Muscle of leg (tissue), 11 donors: ENCODE data around the gene C1QTNF12. TPM values are rescaled to one million over a fixed set of nuclear protein-coding genes. Genes with fewer than 3 reads are reported as not detected.
"Not testable (repeated sequence)": the region's sequence is repeated elsewhere in the genome, so short reads cannot be mapped to it uniquely, and the experiment has no call there.

Experiments
- DNase-seq: peaks from one replicate; pipeline ENCODE4 v3.0.0; 2013
- H3K27ac ChIP-seq: one replicate; pipeline ENCODE4 v1.5.1; 2013; ENCODE audit warnings: mild to moderate bottlenecking, low read length, control low read depth
- H3K27me3 ChIP-seq: one replicate; pipeline ENCODE4 v1.6.1; 2013; ENCODE audit warnings: low read length; ENCODE audit not compliant: control insufficient read depth, insufficient read depth
- H3K36me3 ChIP-seq: one replicate; pipeline ENCODE4 v1.6.1; 2013; ENCODE audit warnings: low read length; ENCODE audit not compliant: control insufficient read depth, insufficient read depth
- H3K4me1 ChIP-seq: one replicate; pipeline ENCODE4 v1.6.1; 2013; ENCODE audit warnings: low read length; ENCODE audit not compliant: control insufficient read depth, insufficient read depth
- H3K4me3 ChIP-seq: one replicate; pipeline ENCODE4 v1.5.1; 2013; ENCODE audit warnings: low read length, control low read depth
- H3K9me3 ChIP-seq: replicated peaks from 2 replicates; pipeline ENCODE4 v1.6.1; 2013; ENCODE audit warnings: low read depth, low read length; ENCODE audit not compliant: control insufficient read depth
- WGBS: methylation state at CpG from one replicate; pipeline ENCODE4 v1.1.5; 2013; ENCODE audit warnings: missing lambda C conversion rate; ENCODE audit not compliant: insufficient coverage; 5-methylcytosine and 5-hydroxymethylcytosine counted together
- polyA plus RNA-seq, 8 donors: library from polyadenylated mRNA; unstranded; fragments of 120-200 nt; gene quantifications; one replicate each; pipeline versions ENCODE4 v1.2.1 to v1.2.3, GENCODE V29; 2013; ENCODE audit warnings: inconsistent platforms in 1 of 8, low replicate concordance in 1 of 8; ENCODE audit not compliant: insufficient read length in 8 of 8, insufficient read depth in 1 of 8
- total RNA-seq: library from RNA; stranded (reverse); fragments of 120-200 nt; gene quantifications from one replicate; pipeline ENCODE4 v1.2.4, GENCODE V29; 2013

The C1QTNF12 gene
- total and polyA plus RNA-seq, 9 donors = 1.9 to 8.7 (median 4.8) TPM

DNA sequence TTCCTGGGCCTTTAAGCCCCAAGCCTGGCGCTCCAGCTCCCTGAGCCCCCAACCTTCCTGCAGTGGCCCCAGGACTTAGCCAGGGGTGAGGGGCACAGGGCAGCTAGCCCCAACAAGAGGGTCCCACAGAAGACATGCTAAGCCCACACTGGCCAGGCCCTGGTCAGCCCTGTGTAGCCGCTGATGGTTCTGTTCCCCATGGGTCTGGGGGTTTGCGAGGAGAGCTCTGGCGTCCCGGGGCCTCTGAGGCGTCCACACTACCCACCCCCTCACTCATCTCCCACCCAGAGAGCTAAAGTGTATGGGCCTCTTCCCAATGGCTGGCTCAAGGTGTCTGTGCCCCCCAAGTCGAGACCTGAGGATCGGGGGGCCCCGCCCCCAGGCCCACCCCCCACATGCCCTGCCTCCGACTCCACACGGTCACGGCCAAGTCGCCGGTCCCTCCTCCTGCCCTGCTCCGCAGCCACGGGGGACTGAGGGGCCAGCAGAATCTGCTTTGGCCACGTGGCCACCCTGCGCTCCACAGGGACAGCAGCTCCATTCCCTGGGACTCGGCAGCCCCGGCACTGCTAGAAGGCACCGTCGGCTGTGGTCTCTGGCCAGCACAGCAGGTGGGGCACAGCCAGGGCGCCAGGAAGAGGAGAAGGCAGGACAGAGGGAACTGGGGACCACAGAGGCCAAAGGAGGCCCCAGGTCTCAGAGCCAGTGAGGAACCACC lies 47.9 kb downstream of the C1QTNF12 start:
- peaks cover 3% of the 10 kb centered on the region for H3K9me3 ChIP-seq
- H3K36me3 ChIP-seq = no peaks in the 10 kb centered on the region
- H3K27ac ChIP-seq = no peak overlapping the region
- peaks cover 8% of the 10 kb centered on the region for H3K4me1 ChIP-seq
- H3K27me3 ChIP-seq = peaks cover 14% of the 10 kb centered on the region
- H3K4me3 ChIP-seq = no peak overlapping the region
- DNase-seq = no peak
- 56% methylated on average over 13 of the region's 23 CpGs for WGBS

- DNase-seq = no peak
- 89% methylated on average over 39 of the region's 48 CpGs for WGBS
- H3K27me3 ChIP-seq = peaks cover 14% of the 10 kb centered on the region
- no peak overlapping the region for H3K4me3 ChIP-seq
- H3K27ac ChIP-seq = no peak overlapping the region
- H3K36me3 ChIP-seq = no peaks in the 10 kb centered on the region
- peaks cover 3% of the 10 kb centered on the region for H3K9me3 ChIP-seq
- peaks cover 7% of the 10 kb centered on the region for H3K4me1 ChIP-seq
Observed at GRCh38 chr1:1197551-1198422, 48.7 kb downstream of the C1QTNF12 start.

GRCh38 chr1:1197188-1197500 lies 49.4 kb downstream of the C1QTNF12 start:
- Histone ChIP-seq H3K9me3 (peaks cover 3% of the 10 kb centered on the region), H3K27me3 (peaks cover 14% of the 10 kb centered on the region), H3K36me3 (no peaks in the 10 kb centered on the region), H3K4me3 (no peak overlapping the region), H3K27ac (no peak overlapping the region), H3K4me1 (peaks cover 7% of the 10 kb centered on the region)
- WGBS = 82% methylated on average over 3 of the region's 8 CpGs
- DNase-seq = no peak

- Histone ChIP-seq H3K4me1 (peaks cover 7% of the 10 kb centered on the region), H3K36me3 (no peaks in the 10 kb centered on the region), H3K9me3 (peaks cover 3% of the 10 kb centered on the region), H3K27ac (no peak overlapping the region), H3K27me3 (peaks cover 14% of the 10 kb centered on the region), H3K4me3 (no peak overlapping the region)
- 72% methylated on average over 11 of the region's 13 CpGs for WGBS
- DNase-seq = no peak
Observed at GRCh38 chr1:1196431-1197187, 49.9 kb downstream of the C1QTNF12 start.

DNA sequence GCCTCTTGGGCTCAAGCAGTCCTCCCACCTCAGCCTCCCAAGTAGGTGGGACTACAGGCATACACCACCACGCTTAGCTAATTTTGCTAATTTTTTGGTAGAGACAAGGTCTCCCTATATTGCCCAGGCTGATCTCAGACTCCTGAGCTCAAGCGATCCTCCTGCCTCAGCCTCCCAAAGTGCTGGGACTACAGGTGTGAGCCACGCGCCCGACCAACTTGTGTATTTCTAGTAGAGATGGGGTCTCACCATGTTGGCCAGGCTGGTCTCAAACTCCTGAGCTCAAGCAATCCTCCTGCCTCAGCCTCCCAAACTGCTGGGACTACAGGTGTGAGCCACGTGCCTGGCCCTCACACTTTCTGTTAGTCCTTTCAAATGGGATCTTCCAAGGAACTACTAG lies 50.8 kb downstream of the C1QTNF12 start:
- not testable (repeated sequence) for H3K4me3 ChIP-seq, DNase-seq, H3K27ac ChIP-seq, H3K9me3 ChIP-seq, H3K4me1 ChIP-seq, H3K36me3 ChIP-seq
- WGBS = 100% methylated on average over 2 of the region's 6 CpGs
- peaks cover 14% of the 10 kb centered on the region for H3K27me3 ChIP-seq

- Histone ChIP-seq H3K4me1 (no peaks in the 10 kb centered on the region), H3K36me3 (no peaks in the 10 kb centered on the region), H3K4me3 (no peak overlapping the region), H3K27me3 (peaks cover 5% of the 10 kb centered on the region), H3K27ac (no peak overlapping the region), H3K9me3 (peaks cover 9% of the 10 kb centered on the region)
- no peak for DNase-seq
- no CpG with 5 or more reads among the region's 3 CpGs for WGBS
Observed at GRCh38 chr1:1194723-1195122, 51.8 kb downstream of the C1QTNF12 start.

Other genes with a start within 250 kb of the C1QTNF12 start
- 39.4 TPM for gene HES4, start 246.6 kb downstream of the C1QTNF12 start, total RNA-seq
- gene HES4, start 246.6 kb downstream of the C1QTNF12 start, polyA plus RNA-seq = 10 to 100 TPM; 14.4 to 31.3 (median 19.4) TPM
- gene ISG15, start 233.2 kb downstream of the C1QTNF12 start, total RNA-seq = 18.8 TPM
- 10 to 100 TPM in 5 of 8 donors, 1 to 10 TPM in 3; 8.2 to 14.3 (median 12.3) TPM for gene ISG15, start 233.2 kb downstream of the C1QTNF12 start, polyA plus RNA-seq
- gene AGRN, start 226.6 kb downstream of the C1QTNF12 start, total RNA-seq = 16.0 TPM
- 10 to 100 TPM; 35.9 to 92.0 (median 58.4) TPM for gene AGRN, start 226.6 kb downstream of the C1QTNF12 start, polyA plus RNA-seq
- 0.09 TPM for gene RNF223, start 172.4 kb downstream of the C1QTNF12 start, total RNA-seq
- under 1 TPM in 6 of 8 donors, not detected in 2; 0.08 to 0.23 (median 0.09) TPM for gene RNF223, start 172.4 kb downstream of the C1QTNF12 start, polyA plus RNA-seq
- gene C1orf159, start 130.6 kb downstream of the C1QTNF12 start, total RNA-seq = 4.5 TPM
- gene C1orf159, start 130.6 kb downstream of the C1QTNF12 start, polyA plus RNA-seq = 1 to 10 TPM; 4.5 to 8.4 (median 6.7) TPM
- gene TTLL10, start 72.8 kb downstream of the C1QTNF12 start, total RNA-seq = 0.09 TPM
- gene TTLL10, start 72.8 kb downstream of the C1QTNF12 start, polyA plus RNA-seq = under 1 TPM in 7 of 8 donors, not detected in 1; 0.11 to 0.59 (median 0.37) TPM
- gene TNFRSF18, start 40.1 kb downstream of the C1QTNF12 start, total RNA-seq = 2.7 TPM
- gene TNFRSF18, start 40.1 kb downstream of the C1QTNF12 start, polyA plus RNA-seq = 1 to 10 TPM; 1.8 to 7.4 (median 3.3) TPM
- 3.2 TPM for gene TNFRSF4, start 32.6 kb downstream of the C1QTNF12 start, total RNA-seq
- 1 to 10 TPM; 1.5 to 3.3 (median 2.0) TPM for gene TNFRSF4, start 32.6 kb downstream of the C1QTNF12 start, polyA plus RNA-seq
- 57.2 TPM for gene SDF4, start 14.7 kb downstream of the C1QTNF12 start, total RNA-seq
- gene SDF4, start 14.7 kb downstream of the C1QTNF12 start, polyA plus RNA-seq = 100 to 1,000 TPM in 4 of 8 donors, 10 to 100 TPM in 4; 87.5 to 117 (median 99.6) TPM
- gene B3GALT6, start 14.5 kb downstream of the C1QTNF12 start, total RNA-seq = 19.2 TPM
- gene B3GALT6, start 14.5 kb downstream of the C1QTNF12 start, polyA plus RNA-seq = 10 to 100 TPM; 19.0 to 22.8 (median 21.4) TPM
- gene UBE2J2, start 27.1 kb upstream of the C1QTNF12 start, total RNA-seq = 29.6 TPM
- gene UBE2J2, start 27.1 kb upstream of the C1QTNF12 start, polyA plus RNA-seq = 10 to 100 TPM; 36.0 to 48.3 (median 41.5) TPM
- gene SCNN1D, start 33.7 kb upstream of the C1QTNF12 start, total RNA-seq = 2.9 TPM
- 1 to 10 TPM; 2.9 to 8.5 (median 4.8) TPM for gene SCNN1D, start 33.7 kb upstream of the C1QTNF12 start, polyA plus RNA-seq
- 29.0 TPM for gene ACAP3, start 61.2 kb upstream of the C1QTNF12 start, total RNA-seq
- 10 to 100 TPM; 28.2 to 63.5 (median 52.3) TPM for gene ACAP3, start 61.2 kb upstream of the C1QTNF12 start, polyA plus RNA-seq
- 7.8 TPM for gene PUSL1, start 61.9 kb upstream of the C1QTNF12 start, total RNA-seq
- 1 to 10 TPM; 6.1 to 8.6 (median 7.2) TPM for gene PUSL1, start 61.9 kb upstream of the C1QTNF12 start, polyA plus RNA-seq
- 55.9 TPM for gene INTS11, start 77.9 kb upstream of the C1QTNF12 start, total RNA-seq
- gene INTS11, start 77.9 kb upstream of the C1QTNF12 start, polyA plus RNA-seq = 100 to 1,000 TPM in 1 of 8 donors, 10 to 100 TPM in 7; 69.3 to 100 (median 86.6) TPM
- gene CPTP, start 78.1 kb upstream of the C1QTNF12 start, total RNA-seq = 12.5 TPM
- gene CPTP, start 78.1 kb upstream of the C1QTNF12 start, polyA plus RNA-seq = 10 to 100 TPM; 14.7 to 19.6 (median 17.8) TPM
- 2.4 TPM for gene TAS1R3, start 84.6 kb upstream of the C1QTNF12 start, total RNA-seq
- 1 to 10 TPM in 7 of 8 donors, under 1 TPM in 1; 0.96 to 3.8 (median 2.4) TPM for gene TAS1R3, start 84.6 kb upstream of the C1QTNF12 start, polyA plus RNA-seq
- 45.8 TPM for gene DVL1, start 102.7 kb upstream of the C1QTNF12 start, total RNA-seq
- gene DVL1, start 102.7 kb upstream of the C1QTNF12 start, polyA plus RNA-seq = 10 to 100 TPM; 38.2 to 50.5 (median 46.7) TPM
- 87.9 TPM for gene MXRA8, start 111.8 kb upstream of the C1QTNF12 start, total RNA-seq
- 100 to 1,000 TPM in 1 of 8 donors, 10 to 100 TPM in 7; 56.2 to 113 (median 83.5) TPM for gene MXRA8, start 111.8 kb upstream of the C1QTNF12 start, polyA plus RNA-seq
- gene AURKAIP1, start 128.5 kb upstream of the C1QTNF12 start, total RNA-seq = 74.8 TPM
- 10 to 100 TPM; 66.7 to 93.6 (median 74.7) TPM for gene AURKAIP1, start 128.5 kb upstream of the C1QTNF12 start, polyA plus RNA-seq
- 124 TPM for gene CCNL2, start 152.6 kb upstream of the C1QTNF12 start, total RNA-seq
- gene CCNL2, start 152.6 kb upstream of the C1QTNF12 start, polyA plus RNA-seq = 100 to 1,000 TPM; 101 to 205 (median 156) TPM
- gene MRPL20, start 160.6 kb upstream of the C1QTNF12 start, total RNA-seq = 99.3 TPM
- gene MRPL20, start 160.6 kb upstream of the C1QTNF12 start, polyA plus RNA-seq = 100 to 1,000 TPM in 5 of 8 donors, 10 to 100 TPM in 3; 97.9 to 121 (median 105) TPM
- gene ANKRD65, start 174.6 kb upstream of the C1QTNF12 start, total RNA-seq = 13.9 TPM
- 10 to 100 TPM; 10.6 to 24.1 (median 16.8) TPM for gene ANKRD65, start 174.6 kb upstream of the C1QTNF12 start, polyA plus RNA-seq
- 32.9 TPM for gene VWA1, start 189.0 kb upstream of the C1QTNF12 start, total RNA-seq
- 10 to 100 TPM; 58.5 to 99.5 (median 68.3) TPM for gene VWA1, start 189.0 kb upstream of the C1QTNF12 start, polyA plus RNA-seq
- gene ATAD3C, start 203.0 kb upstream of the C1QTNF12 start, total RNA-seq = 0.22 TPM
- 1 to 10 TPM in 3 of 8 donors, under 1 TPM in 5; 0.28 to 1.2 (median 0.49) TPM for gene ATAD3C, start 203.0 kb upstream of the C1QTNF12 start, polyA plus RNA-seq
- gene ATAD3B, start 225.0 kb upstream of the C1QTNF12 start, total RNA-seq = 13.7 TPM
- gene ATAD3B, start 225.0 kb upstream of the C1QTNF12 start, polyA plus RNA-seq = 10 to 100 TPM in 7 of 8 donors, 1 to 10 TPM in 1; 9.6 to 16.5 (median 14.5) TPM